ENCODE results near the gene RPL22L1. TPM values are rescaled to one million over a fixed set of nuclear protein-coding genes. Genes with fewer than 3 reads are reported as not detected.

Gene RPL22L1
- polyA plus RNA-seq, 3 donors: 26.8 to 63.8 (median 37.4) TPM

DNA sequence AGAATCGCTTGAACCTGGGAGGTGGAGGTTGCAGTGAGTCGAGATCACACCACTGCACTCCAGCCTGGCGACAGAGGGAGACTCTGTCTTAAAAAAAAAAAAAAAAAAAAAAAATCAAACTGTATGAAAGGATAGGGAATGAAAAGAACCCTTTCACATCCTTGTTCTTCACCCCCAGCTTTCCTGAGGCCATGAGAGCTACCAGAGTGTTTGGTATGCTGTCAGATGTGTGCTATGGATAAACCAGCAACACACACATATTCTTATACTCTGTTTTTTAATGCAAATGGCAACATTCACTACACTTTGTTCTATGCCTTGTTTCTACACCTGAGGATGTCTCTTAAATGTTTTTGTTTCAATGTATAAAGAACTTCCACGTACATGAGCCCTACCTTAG is 33.5 kb downstream of the RPL22L1 start:
- Histone ChIP-seq H2AFZ (ENCODE audit: insufficient read depth, low read depth, low read length, poor library complexity, severe bottlenecking) (no peak overlapping the region), H4K20me1 (ENCODE audit: insufficient read depth, low read length) (no peaks in the 10 kb centered on the region), H3K9me3 (replicated peaks in 1 of 2; ENCODE audit: control insufficient read depth in 1 of 2, insufficient read depth in 1 of 2, low read length in 2 of 2) (no peaks in the 10 kb centered on the region), H3K27me3 (ENCODE audit: control insufficient read depth in 2 of 2, insufficient read depth in 2 of 2, low read length in 2 of 2) (no peaks in the 10 kb centered on the region), H3K36me3 (replicated peaks in 1 of 2; ENCODE audit: control insufficient read depth in 1 of 2, insufficient read depth in 2 of 2, low read length in 2 of 2) (no peaks in the 10 kb centered on the region), H3K27ac (ENCODE audit: low read depth in 1 of 2, low read length in 2 of 2) (no peak overlapping the region), H3K4me2 (replicated peaks; ENCODE audit: extremely low read depth, low read length, poor library complexity, severe bottlenecking) (no peak overlapping the region), H3K79me2 (ENCODE audit: insufficient read depth, low read length) (no peaks in the 10 kb centered on the region), H3K4me1 (ENCODE audit: control insufficient read depth in 1 of 2, insufficient read depth in 2 of 2, low read length in 2 of 2) (no peaks in the 10 kb centered on the region), H3K4me3 (replicated peaks in 1 of 3; ENCODE audit: low read depth in 2 of 3, low read length in 3 of 3) (no peak overlapping the region), H3K9ac (ENCODE audit: insufficient read depth, low read length, poor library complexity, severe bottlenecking) (no peak overlapping the region)
- no CpG with 5 or more reads among the region's 4 CpGs for WGBS (ENCODE audit: insufficient coverage)
- H3K27ac Mint-ChIP-seq: no peak overlapping the region
- DNase-seq: no peak
- no peak overlapping the region for H3K4me3 Mint-ChIP-seq
- H3K27me3 Mint-ChIP-seq (ENCODE audit: low read depth in 3 of 3): peaks cover 0 to 3% (median 2%) of the 10 kb centered on the region in 3 donors
- H3K9me3 Mint-ChIP-seq: no peaks in the 10 kb centered on the region
- TF ChIP-seq, protein P1, sequence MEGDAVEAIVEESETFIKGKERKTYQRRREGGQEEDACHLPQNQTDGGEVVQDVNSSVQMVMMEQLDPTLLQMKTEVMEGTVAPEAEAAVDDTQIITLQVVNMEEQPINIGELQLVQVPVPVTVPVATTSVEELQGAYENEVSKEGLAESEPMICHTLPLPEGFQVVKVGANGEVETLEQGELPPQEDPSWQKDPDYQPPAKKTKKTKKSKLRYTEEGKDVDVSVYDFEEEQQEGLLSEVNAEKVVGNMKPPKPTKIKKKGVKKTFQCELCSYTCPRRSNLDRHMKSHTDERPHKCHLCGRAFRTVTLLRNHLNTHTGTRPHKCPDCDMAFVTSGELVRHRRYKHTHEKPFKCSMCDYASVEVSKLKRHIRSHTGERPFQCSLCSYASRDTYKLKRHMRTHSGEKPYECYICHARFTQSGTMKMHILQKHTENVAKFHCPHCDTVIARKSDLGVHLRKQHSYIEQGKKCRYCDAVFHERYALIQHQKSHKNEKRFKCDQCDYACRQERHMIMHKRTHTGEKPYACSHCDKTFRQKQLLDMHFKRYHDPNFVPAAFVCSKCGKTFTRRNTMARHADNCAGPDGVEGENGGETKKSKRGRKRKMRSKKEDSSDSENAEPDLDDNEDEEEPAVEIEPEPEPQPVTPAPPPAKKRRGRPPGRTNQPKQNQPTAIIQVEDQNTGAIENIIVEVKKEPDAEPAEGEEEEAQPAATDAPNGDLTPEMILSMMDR (IDR thresholded peaks at IDR 0.05): no peak
- H3K4me1 Mint-ChIP-seq: no peaks in the 10 kb centered on the region
- no peaks in the 10 kb centered on the region for H3K36me3 Mint-ChIP-seq
- intact Hi-C loops (cut with micrococcal nuclease): no loop called here

DNA sequence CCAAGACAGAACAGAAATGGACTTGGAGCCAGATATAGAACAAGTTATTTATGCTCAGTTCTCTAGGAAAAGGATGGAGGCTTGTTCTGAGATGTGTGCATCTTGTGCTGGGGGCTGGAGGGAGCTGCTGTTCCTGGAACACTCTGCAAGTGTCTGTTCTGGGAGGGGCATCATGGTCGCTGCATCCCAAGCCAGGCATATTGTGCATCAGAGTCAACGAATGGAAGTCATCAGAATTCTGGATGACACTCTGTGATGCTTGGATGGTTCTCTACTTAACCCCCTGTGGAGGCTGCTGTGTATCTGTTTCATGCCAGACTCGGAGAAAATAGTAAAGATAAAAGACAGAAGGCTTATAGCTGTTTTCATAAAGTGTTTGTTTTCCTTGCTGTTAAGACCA is 34.7 kb downstream of the RPL22L1 start:
- intact Hi-C loops (cut with micrococcal nuclease): no loop called here
- WGBS (ENCODE audit: insufficient coverage): 63% methylated on average over 1 of the region's 3 CpGs
- no peak overlapping the region for H3K4me3 ChIP-seq (replicated peaks in 1 of 3; ENCODE audit: low read depth in 2 of 3, low read length in 3 of 3)
- H3K9me3 Mint-ChIP-seq: peaks cover 0 to 3% (median 0%) of the 10 kb centered on the region in 7 donors
- H3K4me1 Mint-ChIP-seq: no peaks in the 10 kb centered on the region
- H3K27ac ChIP-seq (ENCODE audit: low read depth in 1 of 2, low read length in 2 of 2): no peak overlapping the region
- H3K4me1 ChIP-seq (ENCODE audit: control insufficient read depth in 1 of 2, insufficient read depth in 2 of 2, low read length in 2 of 2): no peaks in the 10 kb centered on the region
- no peak overlapping the region for H3K4me3 Mint-ChIP-seq
- DNase-seq: no peak
- no peaks in the 10 kb centered on the region for H3K36me3 Mint-ChIP-seq
- no peaks in the 10 kb centered on the region for H4K20me1 ChIP-seq (ENCODE audit: insufficient read depth, low read length)
- H3K27me3 Mint-ChIP-seq (ENCODE audit: low read depth in 3 of 3): peaks cover 0 to 5% (median 2%) of the 10 kb centered on the region in 3 donors
- no peaks in the 10 kb centered on the region for H3K9me3 ChIP-seq (replicated peaks in 1 of 2; ENCODE audit: control insufficient read depth in 1 of 2, insufficient read depth in 1 of 2, low read length in 2 of 2)
- no peak overlapping the region for H2AFZ ChIP-seq (ENCODE audit: insufficient read depth, low read depth, low read length, poor library complexity, severe bottlenecking)
- TF ChIP-seq, protein P1 (IDR thresholded peaks at IDR 0.05): no peak
- H3K9ac ChIP-seq (ENCODE audit: insufficient read depth, low read length, poor library complexity, severe bottlenecking): no peak overlapping the region
- H3K36me3 ChIP-seq (replicated peaks in 1 of 2; ENCODE audit: control insufficient read depth in 1 of 2, insufficient read depth in 2 of 2, low read length in 2 of 2): no peaks in the 10 kb centered on the region
- no peak overlapping the region for H3K27ac Mint-ChIP-seq
- no peaks in the 10 kb centered on the region for H3K79me2 ChIP-seq (ENCODE audit: insufficient read depth, low read length)
- H3K27me3 ChIP-seq (ENCODE audit: control insufficient read depth in 2 of 2, insufficient read depth in 2 of 2, low read length in 2 of 2): no peaks in the 10 kb centered on the region
- H3K4me2 ChIP-seq (replicated peaks; ENCODE audit: extremely low read depth, low read length, poor library complexity, severe bottlenecking): no peak overlapping the region
